Keratinocyte (primary cell): Measurements from ENCODE around the gene CMIP. TPM values are rescaled to one million over a fixed set of nuclear protein-coding genes. Genes with fewer than 3 reads are reported as not detected.

ENCODE experiments used
- DNase-seq: peaks from one replicate; pipeline ENCODE4 v3.0.0-alpha.2; 2011; ENCODE audit warnings: low read depth, missing footprints, low spot score
- FAIRE-seq: peaks from 2 replicates; lab custom pipeline; 2011; peaks lifted over from hg19 to GRCh38; lab: Jason Lieb, UNC
- H2AFZ ChIP-seq: 2 replicates; pipeline ENCODE4 v1.6.0; 2012; ENCODE audit warnings: low read length, control low read depth, inconsistent platforms; ENCODE audit not compliant: control insufficient read depth
- H3K27ac ChIP-seq: 2 replicates; pipeline ENCODE4 v1.5.1; 2011; ENCODE audit warnings: low read length; ENCODE audit not compliant: control insufficient read depth, insufficient read depth
- H3K27me3 ChIP-seq: 3 replicates; pipeline ENCODE4 v1.6.0; 2011; ENCODE audit warnings: low read length; ENCODE audit not compliant: control insufficient read depth, insufficient read depth; ENCODE audit errors: extremely low read depth
- H3K36me3 ChIP-seq, 2 experiments: 2 replicates in 1 of 2; 3 replicates in 1 of 2; pipeline ENCODE4 v1.5.1; 2011; ENCODE audit warnings: low read length in 2 of 2, mild to moderate bottlenecking in 1 of 2; ENCODE audit not compliant: control insufficient read depth in 2 of 2, insufficient read depth in 2 of 2; ENCODE audit errors: extremely low read depth in 1 of 2
- H3K4me1 ChIP-seq: 3 replicates; pipeline ENCODE4 v1.5.1; 2011; ENCODE audit warnings: low read length; ENCODE audit not compliant: control insufficient read depth, insufficient read depth; ENCODE audit errors: extremely low read depth
- H3K4me2 ChIP-seq: 3 replicates; pipeline ENCODE4 v1.6.0; 2011; ENCODE audit warnings: low read depth, low read length; ENCODE audit not compliant: control insufficient read depth, insufficient read depth; ENCODE audit errors: extremely low read depth
- H3K4me3 ChIP-seq, 3 experiments: fragments of 200-600 bp in 1 of 3; sonication (generic) in 1 of 3; 2 replicates in 2 of 3; 3 replicates in 1 of 3; pipeline ENCODE4 v1.5.1; 2011 to 2016; ENCODE audit warnings: low read length in 3 of 3, mild to moderate bottlenecking in 3 of 3, control low read depth in 2 of 3, inconsistent platforms in 1 of 3, low read depth in 1 of 3, mixed read lengths in 1 of 3, mixed run types in 1 of 3, moderate library complexity in 1 of 3; ENCODE audit not compliant: control insufficient read depth in 2 of 3, insufficient read depth in 2 of 3; ENCODE audit errors: extremely low read depth in 1 of 3
- H3K79me2 ChIP-seq: 2 replicates; pipeline ENCODE4 v1.6.0; 2012; ENCODE audit warnings: low read length; ENCODE audit not compliant: control insufficient read depth, insufficient read depth
- H3K9ac ChIP-seq: 3 replicates; pipeline ENCODE4 v1.6.0; 2011; ENCODE audit warnings: low read length; ENCODE audit not compliant: control insufficient read depth, insufficient read depth; ENCODE audit errors: extremely low read depth
- H3K9me1 ChIP-seq: 3 replicates; pipeline ENCODE4 v1.6.0; 2011; ENCODE audit warnings: low read length; ENCODE audit not compliant: control insufficient read depth, insufficient read depth; ENCODE audit errors: extremely low read depth
- H3K9me3 ChIP-seq: 2 replicates; pipeline ENCODE4 v1.5.1; 2012; ENCODE audit warnings: low read depth, low read length; ENCODE audit not compliant: control insufficient read depth
- H4K20me1 ChIP-seq: 3 replicates; pipeline ENCODE4 v1.6.0; 2011; ENCODE audit warnings: low read length; ENCODE audit not compliant: control insufficient read depth, insufficient read depth; ENCODE audit errors: extremely low read depth
- CTCF ChIP-seq, 3 experiments: IDR thresholded peaks in 1 of 3; conservative IDR thresholded peaks in 1 of 3; optimal IDR thresholded peaks in 1 of 3; 2 replicates in 2 of 3; 3 replicates in 1 of 3; pipeline versions ENCODE3 to v1.5.1; 2011; ENCODE audit warnings: low read length in 3 of 3, mild to moderate bottlenecking in 3 of 3, moderate library complexity in 2 of 3, control low read depth in 1 of 3, inconsistent platforms in 1 of 3; ENCODE audit not compliant: insufficient read depth in 2 of 3; ENCODE audit errors: extremely low read depth in 1 of 3
- EZH2 ChIP-seq: IDR thresholded peaks from one replicate; pipeline ENCODE4 v1.6.1; 2012; ENCODE audit warnings: inconsistent platforms, mild to moderate bottlenecking, low read length, moderate library complexity
- dilution Hi-C: fragments of 300-500 bp; cut with MboI; formaldehyde crosslinking; loops from one replicate; pipeline ENCODE4 v1.7.0; 2020; ENCODE audit warnings: low sequenced_read_pairs; ENCODE audit not compliant: extremely low pct_ligation_motif_present
- polyA plus RNA-seq, 5 experiments: library from polyadenylated mRNA; depleted of rRNA in 3 of 5; stranded (reverse) in 3 of 5; stranded (forward) in 1 of 5; unstranded in 1 of 5; fragments of >200 nt; gene quantifications; 1 replicate in 1 of 5; 2 replicates in 3 of 5; 3 replicates in 1 of 5; pipeline versions ENCODE4 v1.2.1 to v1.2.3, GENCODE V29; 2011 to 2012; ENCODE audit warnings: missing spikeins in 2 of 5, low read depth in 1 of 5, low replicate concordance in 1 of 5

The CMIP gene
- polyA plus RNA-seq, 1 donor (not counting 4 experiments of a cell fraction or from before 2014, with no cell fraction given), result 5.0 TPM

GRCh38 chr16:81647527-81647926 lies 202.9 kb downstream of the CMIP start:
- FAIRE-seq, result peak; percentile 73
- H3K4me1 ChIP-seq, result peaks cover 30% of the 10 kb centered on the region
- H3K36me3 ChIP-seq, result peaks cover 12 to 13% of the 10 kb centered on the region in 2 experiments
- no peak overlapping the region for H2AFZ ChIP-seq
- no peak overlapping the region for H3K4me3 ChIP-seq
- peak; percentile 73 for DNase-seq
- H3K4me2 ChIP-seq, result no peak overlapping the region
- dilution Hi-C loops, result no loop called here
- no peak for TF ChIP-seq EZH2
- TF ChIP-seq CTCF (optimal IDR thresholded peaks at IDR 0.05 in 1 of 3, IDR thresholded peaks at IDR 0.05 in 1 of 3, conservative IDR thresholded peaks at IDR 0.05 in 1 of 3; ENCODE audit: extremely low read depth in 1 of 3, insufficient read depth in 2 of 3, low read length in 3 of 3), result no peak
- H3K27me3 ChIP-seq, result no peaks in the 10 kb centered on the region
- H3K79me2 ChIP-seq, result peaks cover 44% of the 10 kb centered on the region
- H3K9me3 ChIP-seq, result no peaks in the 10 kb centered on the region
- no peak overlapping the region for H3K9ac ChIP-seq
- peaks cover 13% of the 10 kb centered on the region for H3K9me1 ChIP-seq
- peaks cover 12% of the 10 kb centered on the region for H4K20me1 ChIP-seq
- H3K27ac ChIP-seq, result peak overlapping the region; percentile 33

- H3K9ac ChIP-seq, result no peak overlapping the region
- no peak overlapping the region for H3K4me3 ChIP-seq
- H3K9me3 ChIP-seq, result no peaks in the 10 kb centered on the region
- H3K27ac ChIP-seq, result no peak overlapping the region
- TF ChIP-seq CTCF (optimal IDR thresholded peaks at IDR 0.05 in 1 of 3, IDR thresholded peaks at IDR 0.05 in 1 of 3, conservative IDR thresholded peaks at IDR 0.05 in 1 of 3; ENCODE audit: extremely low read depth in 1 of 3, insufficient read depth in 2 of 3, low read length in 3 of 3), result no peak
- no peak for TF ChIP-seq EZH2
- H3K4me2 ChIP-seq, result no peak overlapping the region
- H2AFZ ChIP-seq, result no peak overlapping the region
- H3K36me3 ChIP-seq, result peaks cover 16 to 21% of the 10 kb centered on the region in 2 experiments
- no peak for DNase-seq
- H3K79me2 ChIP-seq, result peaks cover 38% of the 10 kb centered on the region
- no peaks in the 10 kb centered on the region for H3K27me3 ChIP-seq
- peaks cover 28% of the 10 kb centered on the region for H3K4me1 ChIP-seq
- H3K9me1 ChIP-seq, result peaks cover 13% of the 10 kb centered on the region
- FAIRE-seq, result no peak
- dilution Hi-C loops, result no loop called here
- H4K20me1 ChIP-seq, result peaks cover 9% of the 10 kb centered on the region
These were observed 205.1 kb downstream of the CMIP start for GRCh38 chr16:81649561-81650184.
